Epithelial cell of prostate (primary cell): ENCODE measurements around the gene CASP14.
"Not testable (repeated sequence)": the region's sequence is repeated elsewhere in the genome, so short reads cannot be mapped to it uniquely, and the experiment has no call there.

Experiments used
- DNase-seq: peaks from one replicate; pipeline ENCODE4 v3.0.0-alpha.2; 2011; ENCODE audit warnings: low read depth, low spot score
- H3K27ac ChIP-seq: fragments of 450-650 bp; 2 replicates; pipeline ENCODE4 v1.5.1; 2017; ENCODE audit warnings: mild to moderate bottlenecking

The CASP14 gene

DNA sequence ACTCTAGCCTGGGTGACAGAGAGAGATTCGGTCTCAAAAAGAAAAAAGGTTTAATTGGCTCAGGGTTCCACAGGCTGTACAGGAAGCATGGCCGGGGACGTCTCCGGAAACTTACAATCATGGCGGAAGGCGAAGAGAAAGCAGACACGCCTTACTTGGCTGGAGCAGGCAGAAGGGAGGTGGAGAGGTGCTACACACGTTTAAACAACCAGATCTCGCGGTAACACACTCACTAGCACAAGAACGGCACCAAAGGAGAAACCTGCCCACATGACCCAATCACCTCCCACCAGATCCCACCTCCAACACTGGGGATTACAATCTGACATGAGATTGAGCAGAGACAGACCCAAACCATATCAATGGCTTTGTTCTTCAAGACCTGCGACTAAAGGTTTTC lies 12.8 kb downstream of the CASP14 start:
- DNase-seq: no peak
- no peak overlapping the region for H3K27ac ChIP-seq

DNA sequence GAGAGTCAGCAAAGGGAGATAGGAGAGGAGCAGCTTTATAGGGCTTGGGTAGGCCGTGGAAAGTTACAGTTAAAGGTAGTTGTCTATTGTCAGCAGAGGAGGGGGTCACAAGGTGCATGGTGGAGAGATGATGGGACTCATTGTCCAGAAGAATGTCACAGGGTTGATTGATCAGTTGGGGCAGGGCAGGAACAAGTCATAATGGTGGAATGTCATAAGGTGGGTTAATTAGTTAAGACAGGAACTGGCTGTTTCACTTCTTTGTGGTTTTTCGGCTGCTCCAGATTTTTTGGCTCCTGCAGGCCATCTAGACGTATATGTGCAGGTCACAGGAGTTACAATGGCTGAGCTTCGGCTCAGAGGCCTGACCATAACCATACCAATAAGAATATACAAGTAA lies 21.1 kb downstream of the CASP14 start:
- DNase-seq: not testable (repeated sequence)
- H3K27ac ChIP-seq: peak overlapping the region; percentile 28

DNA sequence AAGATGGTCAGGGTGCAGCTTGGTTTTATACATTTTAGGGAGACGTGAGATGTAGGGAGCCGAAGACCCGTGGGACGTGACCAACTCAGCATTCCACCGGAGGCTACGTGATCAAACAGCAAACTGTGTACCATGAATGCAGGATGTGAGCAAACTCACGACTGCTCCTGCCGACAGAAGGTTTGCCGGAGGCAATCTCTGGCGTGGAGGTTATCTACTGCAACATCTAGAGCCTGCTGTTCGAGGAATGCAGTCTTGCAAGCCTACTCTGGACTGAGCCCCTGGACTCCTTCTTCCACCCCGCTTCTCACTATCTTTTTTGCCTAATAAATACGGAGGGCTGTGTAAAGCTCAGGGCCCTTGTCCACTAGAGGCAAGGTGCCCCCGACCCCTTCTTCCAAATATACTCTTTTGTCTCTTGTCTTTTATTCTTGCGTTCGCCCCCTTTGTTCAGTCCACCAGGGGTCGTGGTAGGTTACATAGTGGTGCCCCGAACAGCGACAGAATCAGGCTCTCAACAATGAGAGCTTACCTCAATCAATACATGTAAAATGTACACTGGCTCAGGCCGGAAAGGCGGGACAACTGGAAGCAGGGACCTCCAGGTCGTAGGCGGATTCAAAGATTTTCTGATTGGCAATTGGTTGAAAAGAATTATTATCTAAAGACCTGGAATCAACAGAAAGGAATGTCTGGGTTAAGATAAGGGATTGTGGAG lies 23.8 kb downstream of the CASP14 start:
- DNase-seq: peak; percentile 83
- H3K27ac ChIP-seq: peak overlapping the region; percentile 84

DNA sequence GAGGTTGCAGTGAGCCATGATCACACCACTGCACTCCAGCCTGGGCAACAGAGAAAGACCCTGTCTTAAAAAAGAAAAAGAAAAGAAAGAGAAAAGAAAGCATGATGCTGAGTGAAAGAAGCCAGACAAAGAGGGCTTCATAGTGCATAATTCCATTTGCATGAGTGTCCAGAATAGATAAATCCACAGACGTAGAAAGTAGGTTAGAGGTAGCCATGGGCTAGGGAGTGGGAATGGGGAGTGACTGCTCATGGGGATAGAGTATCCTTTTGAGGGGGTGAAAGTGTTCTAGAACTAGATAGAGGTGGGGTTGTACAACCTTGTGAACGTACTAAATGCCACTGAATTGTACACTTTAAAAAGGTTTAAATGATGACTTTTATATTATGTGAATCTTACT lies 25.1 kb downstream of the CASP14 start:
- H3K27ac ChIP-seq: peak overlapping the region; percentile 84

DNA sequence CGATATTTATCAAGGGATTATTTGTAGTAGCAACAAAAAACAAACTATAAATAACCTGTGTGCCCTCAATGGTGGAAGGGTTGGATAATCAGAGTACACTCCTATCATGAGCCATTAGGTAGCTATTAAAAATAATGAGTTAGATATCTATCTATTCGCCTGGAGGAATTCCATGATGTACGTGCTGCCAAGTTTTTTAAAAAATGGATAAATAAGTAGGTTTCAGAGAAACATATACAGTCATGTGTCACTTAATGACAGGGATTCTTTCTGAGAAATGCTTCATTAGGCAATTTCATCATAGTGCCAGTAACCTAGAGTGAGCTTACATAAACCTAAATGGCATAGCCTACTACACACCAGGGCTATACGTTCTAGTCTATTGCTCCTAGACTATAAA lies 26.5 kb downstream of the CASP14 start:
- no peak overlapping the region for H3K27ac ChIP-seq
- no peak for DNase-seq

More for the DNA sequence above, 25.1 kb downstream of the CASP14 start:
- no peak for DNase-seq

DNA sequence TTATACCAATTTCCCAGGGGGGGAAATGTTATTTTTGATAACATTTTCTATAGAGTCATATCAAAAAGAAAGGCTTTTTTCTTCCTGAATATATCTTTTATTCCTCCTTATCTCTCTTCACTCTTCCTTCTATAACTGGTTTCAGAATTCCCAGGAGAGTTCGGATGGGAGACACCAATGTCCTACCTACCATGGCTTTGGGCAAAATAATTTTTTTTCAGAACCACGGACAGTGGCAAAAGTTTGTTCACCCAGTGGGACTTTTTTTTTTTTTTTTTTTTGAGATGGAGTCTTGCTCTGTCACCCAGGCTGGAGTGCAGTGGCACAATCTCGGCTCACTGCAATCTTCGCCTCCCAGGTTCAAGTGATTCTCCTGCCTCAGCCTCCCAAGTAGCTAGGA lies 30.7 kb downstream of the CASP14 start:
- H3K27ac ChIP-seq, DNase-seq: not testable (repeated sequence)

DNA sequence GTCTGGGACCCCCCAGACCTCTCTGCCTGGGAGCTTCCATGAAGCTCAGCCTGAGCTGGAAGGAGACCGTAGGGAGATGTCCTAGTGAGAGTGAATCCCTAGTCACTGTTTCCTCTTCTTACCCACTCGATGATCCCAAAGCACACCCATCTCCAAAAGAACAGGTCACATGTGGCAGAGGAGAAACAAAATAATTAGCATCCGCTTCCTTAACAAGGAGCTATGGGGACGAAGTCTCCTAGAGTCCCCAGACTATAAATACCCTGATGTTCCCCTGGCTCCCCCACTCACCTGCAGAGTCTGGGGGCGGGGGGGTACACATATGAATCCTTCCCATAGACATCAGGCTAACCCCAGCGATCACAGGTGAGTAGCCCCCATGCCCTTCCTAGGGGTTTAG lies 32.6 kb downstream of the CASP14 start, which contains the start of gene OR1I1:
TSS of gene OR1I1 (plus strand) at position 301 of the 400 bp plus-strand sequence. CDS start 4,855 bp downstream, outside the sequence.
- no peak for DNase-seq

DNA sequence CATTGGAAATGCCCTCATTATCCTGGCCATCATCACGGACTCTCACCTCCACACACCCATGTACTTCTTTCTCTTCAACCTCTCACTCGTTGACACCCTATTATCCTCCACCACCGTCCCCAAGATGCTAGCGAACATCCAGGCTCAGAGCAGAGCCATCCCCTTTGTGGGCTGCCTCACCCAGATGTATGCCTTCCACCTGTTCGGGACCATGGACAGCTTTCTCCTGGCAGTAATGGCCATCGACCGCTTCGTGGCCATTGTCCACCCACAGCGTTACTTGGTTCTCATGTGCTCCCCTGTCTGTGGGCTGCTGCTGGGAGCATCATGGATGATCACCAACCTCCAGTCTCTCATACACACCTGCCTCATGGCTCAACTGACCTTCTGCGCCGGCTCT lies 37.9 kb downstream of the CASP14 start:
- H3K27ac ChIP-seq: no peak overlapping the region
- DNase-seq: no peak

More for the DNA sequence above, 32.6 kb downstream of the CASP14 start, which contains the start of gene OR1I1:
- no peak within 1 kb of the TSS for H3K27ac ChIP-seq

DNA sequence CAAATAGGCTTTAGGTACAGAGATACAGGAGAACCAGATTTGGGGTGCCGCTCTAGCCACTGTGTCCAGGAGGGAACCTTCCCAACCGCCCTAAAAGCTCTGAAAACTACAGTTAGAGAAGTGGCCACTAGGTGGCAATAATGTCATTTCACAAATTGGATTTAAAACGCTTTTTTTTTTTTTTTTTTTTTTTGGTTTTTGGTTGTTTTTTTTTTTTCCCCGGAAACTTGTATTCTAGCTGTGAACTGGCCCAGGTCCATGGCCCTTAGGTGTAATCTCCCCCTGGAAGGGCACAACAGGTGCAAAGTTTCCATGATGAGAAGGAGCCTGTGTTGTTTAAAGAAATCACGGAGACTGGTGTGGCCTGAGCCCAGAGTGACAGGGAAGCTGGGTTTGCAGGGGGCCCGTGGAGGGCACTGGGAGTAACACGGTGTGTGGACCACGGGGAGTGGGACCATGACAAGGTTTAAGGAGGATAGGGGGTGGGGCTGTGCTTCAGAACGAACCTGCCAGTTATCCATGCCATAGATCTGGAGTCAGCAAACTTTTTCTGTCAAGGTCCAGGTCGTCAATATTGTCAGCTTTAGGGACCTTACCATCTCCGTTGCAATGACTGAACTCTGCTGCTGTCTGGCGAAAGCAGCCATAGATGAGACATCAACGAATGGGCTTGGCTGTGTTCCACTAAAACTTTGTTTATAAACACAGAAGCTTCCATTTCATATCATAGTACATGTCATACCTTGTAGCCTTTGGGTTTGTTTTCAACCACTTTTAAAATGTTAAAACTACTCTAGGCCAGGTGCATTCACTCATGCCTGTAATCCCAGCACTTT lies 42.9 kb downstream of the CASP14 start:
- DNase-seq: no peak
- H3K27ac ChIP-seq: no peak overlapping the region

DNA sequence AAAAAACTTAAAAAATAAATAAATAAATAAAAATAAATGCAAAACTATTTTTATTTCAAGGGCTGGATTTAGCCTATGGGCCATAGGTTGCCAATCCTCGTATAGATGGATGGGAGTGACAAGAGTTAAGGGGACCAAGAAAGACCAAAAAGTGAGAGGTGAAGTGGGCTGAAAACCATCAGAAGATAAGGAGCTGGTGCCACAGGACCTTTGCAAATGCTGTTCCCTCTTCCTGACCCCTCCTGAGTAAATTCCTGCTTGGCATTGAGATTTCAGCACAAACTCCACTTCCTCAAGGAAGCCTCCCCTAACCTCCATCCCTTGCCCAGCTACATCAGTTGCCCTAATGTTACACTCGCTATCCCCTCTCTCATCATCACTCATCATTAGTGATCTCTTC lies 43.7 kb downstream of the CASP14 start:
- no peak for DNase-seq
- no peak overlapping the region for H3K27ac ChIP-seq

DNA sequence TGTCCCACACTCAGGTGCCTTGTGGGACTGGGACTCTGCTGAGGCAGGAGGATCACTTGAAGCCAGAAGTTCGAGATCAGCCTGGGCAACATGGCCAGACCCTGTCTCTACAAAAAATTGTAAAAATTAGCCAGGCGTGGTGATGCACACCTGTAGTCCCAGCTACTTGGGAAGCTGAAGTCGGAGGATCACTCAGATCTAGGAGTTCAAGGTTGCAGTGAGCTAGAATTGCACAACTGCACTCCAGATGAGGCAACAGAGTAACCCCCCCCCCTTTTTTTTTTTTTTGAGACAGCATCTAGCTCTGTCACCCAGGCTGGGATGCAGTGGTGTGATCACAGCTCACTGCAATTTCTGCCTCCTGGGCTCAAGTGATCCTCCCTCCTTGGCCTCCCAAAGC lies 46.9 kb downstream of the CASP14 start:
- no peak overlapping the region for H3K27ac ChIP-seq
- no peak for DNase-seq

DNA sequence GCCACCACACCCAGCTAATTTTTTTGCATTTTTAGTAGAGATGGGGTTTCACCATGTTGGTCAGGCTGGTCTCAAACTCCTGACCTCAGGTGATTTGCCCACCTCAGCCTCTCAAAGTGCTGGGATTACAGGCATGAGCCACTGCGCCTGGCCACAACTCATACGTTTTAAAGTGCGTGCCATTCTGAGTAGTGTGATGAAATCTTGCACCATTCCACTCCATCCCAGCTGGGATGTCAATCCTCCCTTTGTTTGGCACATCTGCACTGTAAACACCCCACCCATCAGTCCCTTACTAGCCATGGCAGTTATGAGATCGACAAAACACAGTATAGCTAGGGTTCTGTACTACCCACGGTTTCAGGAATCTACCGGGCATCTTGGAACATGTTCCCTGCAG lies 48.7 kb downstream of the CASP14 start:
- DNase-seq: not testable (repeated sequence)
- peak overlapping the region; percentile 46 for H3K27ac ChIP-seq

DNA sequence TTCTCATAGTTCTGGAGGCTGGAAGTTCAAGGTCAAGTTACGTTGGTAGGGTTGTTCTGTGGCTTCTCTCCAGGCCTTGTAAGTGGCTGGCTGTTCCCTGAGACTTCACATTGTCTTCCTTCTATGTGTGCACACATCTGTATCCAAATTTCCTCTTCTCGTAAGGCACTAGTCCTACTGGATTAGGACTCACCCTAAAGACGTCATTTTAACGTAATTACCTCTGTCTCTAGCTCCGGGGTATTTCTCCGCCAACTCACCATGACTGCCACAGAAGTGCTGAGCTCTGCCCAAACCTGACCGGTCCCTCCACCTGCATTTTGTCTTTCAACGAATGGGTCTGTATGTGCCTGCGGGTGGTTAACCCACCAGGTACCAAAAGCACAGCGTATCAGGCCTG lies 49.2 kb downstream of the CASP14 start:
- no peak for DNase-seq
- peak overlapping the region; percentile 46 for H3K27ac ChIP-seq

DNA sequence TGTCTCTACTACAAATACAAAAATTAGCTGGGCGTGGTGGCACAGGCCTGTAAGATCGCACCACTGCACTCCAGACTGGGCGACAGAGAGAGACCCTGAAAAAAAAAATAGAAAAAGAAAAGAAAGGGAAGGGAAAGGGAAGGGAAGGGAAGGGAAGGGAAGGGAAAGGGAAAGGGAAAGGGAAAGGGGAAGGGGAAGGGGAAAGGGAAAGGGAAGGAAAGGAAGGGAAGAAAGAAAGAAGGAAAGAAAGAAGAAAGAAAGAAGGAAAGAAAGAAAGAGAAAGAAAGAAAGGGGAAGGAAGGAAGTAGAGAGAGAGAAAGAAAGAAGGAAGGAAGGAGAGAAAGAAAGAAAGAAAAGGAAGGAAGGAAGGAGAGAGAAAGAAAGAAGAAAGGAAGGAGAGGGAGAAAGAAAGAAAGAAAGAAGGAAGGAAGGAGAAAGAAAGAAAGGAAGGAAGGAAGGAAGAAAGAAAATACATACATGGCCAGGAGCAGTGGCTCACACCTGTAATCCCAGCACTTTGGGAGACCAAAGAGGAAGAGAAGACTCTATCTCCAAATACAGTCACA lies 49.8 kb downstream of the CASP14 start:
- H3K27ac ChIP-seq: peak overlapping the region; percentile 46
- DNase-seq: no peak

DNA sequence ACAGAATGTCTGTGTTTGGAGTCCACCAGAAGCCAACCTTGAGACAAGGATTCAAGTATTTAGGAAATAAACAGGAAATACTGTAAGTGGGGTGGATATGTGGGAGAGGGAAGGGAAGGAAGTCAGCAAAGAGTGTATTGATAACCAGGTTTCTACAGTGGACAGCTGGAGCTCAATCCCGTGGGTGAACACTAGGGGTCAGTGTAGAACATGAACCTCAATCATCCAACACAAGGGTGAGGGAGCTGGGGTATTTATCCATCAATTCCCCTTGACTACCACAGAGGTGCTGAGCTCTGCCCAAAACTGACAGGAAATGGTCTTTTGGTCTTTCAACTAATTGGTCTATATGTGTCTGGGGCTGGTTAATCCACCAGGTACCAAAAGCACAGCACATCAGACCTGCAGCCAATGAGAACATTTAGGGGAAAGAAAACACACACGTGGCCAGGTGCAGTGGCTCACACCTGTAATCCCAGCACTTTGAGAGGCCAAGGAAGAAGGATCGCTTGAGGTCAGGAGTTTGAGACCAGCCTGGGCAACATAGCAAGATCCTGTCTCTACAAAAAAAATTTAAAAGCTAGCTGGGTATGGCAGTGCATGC lies 52.3 kb downstream of the CASP14 start:
- no peak for DNase-seq
- no peak overlapping the region for H3K27ac ChIP-seq

DNA sequence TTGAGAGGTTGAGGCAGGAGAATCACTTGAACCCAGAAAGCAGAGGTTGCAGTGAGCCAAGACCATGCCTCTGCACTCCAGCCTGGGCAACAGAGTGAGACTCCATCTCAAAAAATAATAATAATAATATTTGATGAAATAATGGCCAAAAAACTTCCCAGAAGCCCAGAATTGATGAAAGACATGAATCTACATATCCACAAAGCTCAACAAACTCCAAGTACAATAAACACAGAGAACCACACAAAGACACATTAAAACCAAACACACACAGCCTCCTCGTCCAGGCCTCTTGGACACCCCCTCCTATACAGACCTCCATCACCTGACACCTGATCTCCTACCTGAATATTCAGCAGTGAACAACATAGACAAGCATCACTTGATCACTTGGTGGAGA lies 54.7 kb downstream of the CASP14 start:
- no peak overlapping the region for H3K27ac ChIP-seq
- DNase-seq: no peak

DNA sequence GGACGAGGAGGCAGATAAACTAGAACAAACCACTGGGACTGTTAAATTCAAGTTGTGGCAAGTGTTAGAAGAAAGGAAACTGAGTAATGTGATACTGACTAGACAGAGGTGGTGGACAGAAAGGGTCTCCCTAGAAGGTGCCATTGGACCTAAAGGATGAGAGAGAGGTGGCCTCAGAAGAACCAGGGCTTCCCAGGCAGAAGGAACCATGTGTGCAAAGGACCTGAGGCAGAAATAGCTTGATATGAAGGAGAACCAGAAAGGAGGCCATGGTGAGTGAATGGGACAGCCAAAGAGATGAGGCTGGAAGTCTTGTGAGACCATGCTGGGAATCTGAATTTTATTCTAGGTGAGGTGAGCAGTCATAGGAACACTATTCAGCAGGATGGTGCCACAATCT lies 55.1 kb downstream of the CASP14 start:
- H3K27ac ChIP-seq: no peak overlapping the region
- DNase-seq: no peak

DNA sequence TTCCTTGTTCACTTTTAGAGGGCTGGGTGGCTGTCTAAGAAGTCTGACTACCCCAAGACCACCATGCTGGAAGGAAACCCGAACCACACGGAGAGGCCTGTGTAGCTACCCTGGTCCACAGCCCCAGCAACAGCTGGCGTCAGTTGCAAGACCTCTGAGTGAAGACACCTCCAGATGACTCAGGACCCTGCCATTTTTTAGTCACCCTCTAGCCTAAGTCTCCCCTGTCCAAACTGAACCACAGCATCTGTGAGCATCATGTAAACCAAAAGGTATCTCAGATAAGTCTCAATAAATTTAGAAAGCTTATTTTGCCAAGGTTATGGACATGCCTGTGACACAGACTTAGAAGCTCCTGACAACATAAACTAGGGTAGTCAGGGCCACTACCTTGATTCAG lies 55.8 kb downstream of the CASP14 start:
- no peak overlapping the region for H3K27ac ChIP-seq
- no peak for DNase-seq

DNA sequence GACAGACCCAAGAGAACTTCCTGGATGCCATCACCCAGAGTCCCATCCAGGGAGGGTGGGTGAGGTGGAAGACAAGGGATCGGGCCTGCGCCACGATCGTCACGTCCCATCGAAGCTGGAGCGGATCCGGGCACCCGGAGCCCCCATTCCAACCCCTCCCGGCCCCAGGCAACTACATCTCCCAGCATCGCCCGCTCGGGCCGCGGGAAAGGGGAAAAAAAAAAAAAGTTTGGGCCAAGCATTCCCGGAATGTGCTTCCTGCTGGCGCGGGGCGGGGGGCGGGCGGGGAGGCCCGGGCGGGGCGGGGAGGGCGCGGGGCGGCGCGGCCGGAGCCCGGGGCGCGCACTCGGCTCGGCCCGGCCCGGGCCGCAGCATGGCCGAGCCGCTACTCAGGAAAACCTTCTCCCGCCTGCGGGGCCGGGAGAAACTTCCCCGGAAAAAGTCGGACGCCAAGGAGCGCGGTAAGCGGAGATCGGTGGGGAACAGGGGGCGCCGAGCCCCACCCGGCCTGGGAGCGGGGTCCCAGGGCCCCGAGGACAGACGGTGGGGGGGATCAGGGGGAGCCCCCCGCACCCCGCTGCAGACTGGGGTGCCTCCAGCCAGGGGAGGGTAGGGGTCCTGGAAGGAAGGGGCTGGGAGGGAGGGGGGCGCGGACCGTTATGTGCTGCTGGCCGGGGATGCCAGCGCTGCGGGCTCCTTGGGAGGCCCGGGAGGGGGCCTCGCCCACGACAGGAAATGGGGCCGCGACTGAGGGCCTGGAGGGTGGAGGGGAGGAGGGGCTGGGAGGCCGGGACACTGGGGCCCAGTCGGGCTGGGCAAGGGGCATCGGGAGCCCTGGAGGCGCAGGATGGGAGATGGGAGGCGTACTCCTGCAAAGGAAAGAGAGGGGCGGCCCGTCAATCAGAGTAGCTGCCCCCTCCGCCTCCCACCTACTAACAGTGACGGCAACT lies 58.1 kb downstream of the CASP14 start, which contains the start of gene SYDE1:
TSS of gene SYDE1 (plus strand) at position 341 of the 950 bp plus-strand sequence. CDS start at position 374, 33 bp downstream.
- peak within 1 kb of the TSS; percentile 13 for H3K27ac ChIP-seq
- no peak for DNase-seq
